ENCODE data around the gene TMEM174.
A peak's percentile ranks its signal among the peaks of the same experiment; 100 is the strongest.
"Not testable (repeated sequence)": the region's sequence is repeated elsewhere in the genome, so short reads cannot be mapped to it uniquely, and the experiment has no call there.

The TMEM174 gene

DNA sequence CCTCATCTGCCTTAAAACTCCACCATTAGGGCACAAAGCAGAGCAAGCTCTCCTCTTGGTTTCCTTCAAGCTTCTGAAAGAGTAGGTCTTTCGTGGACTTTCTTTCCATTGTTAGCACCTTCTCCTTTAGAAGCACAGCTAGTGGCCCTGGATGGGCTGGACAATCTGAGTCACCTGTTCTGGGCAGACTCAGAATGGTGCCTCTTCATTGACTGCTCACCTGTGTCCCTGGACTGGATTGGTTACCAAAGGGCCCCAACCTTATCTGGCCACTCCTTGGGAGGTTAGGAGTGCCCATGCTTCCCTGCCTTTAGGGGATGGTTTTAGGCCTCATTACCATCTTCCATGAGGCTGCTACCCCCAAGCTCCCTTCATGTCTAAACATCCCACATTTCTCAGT lies 23.2 kb downstream of the TMEM174 start:
- no peak for DNase-seq (ENCODE audit: low read depth)

GRCh38 chr5:73197637-73198257 lies 24.8 kb downstream of the TMEM174 start:
- DNase-seq (ENCODE audit: low read depth) = no peak

DNA sequence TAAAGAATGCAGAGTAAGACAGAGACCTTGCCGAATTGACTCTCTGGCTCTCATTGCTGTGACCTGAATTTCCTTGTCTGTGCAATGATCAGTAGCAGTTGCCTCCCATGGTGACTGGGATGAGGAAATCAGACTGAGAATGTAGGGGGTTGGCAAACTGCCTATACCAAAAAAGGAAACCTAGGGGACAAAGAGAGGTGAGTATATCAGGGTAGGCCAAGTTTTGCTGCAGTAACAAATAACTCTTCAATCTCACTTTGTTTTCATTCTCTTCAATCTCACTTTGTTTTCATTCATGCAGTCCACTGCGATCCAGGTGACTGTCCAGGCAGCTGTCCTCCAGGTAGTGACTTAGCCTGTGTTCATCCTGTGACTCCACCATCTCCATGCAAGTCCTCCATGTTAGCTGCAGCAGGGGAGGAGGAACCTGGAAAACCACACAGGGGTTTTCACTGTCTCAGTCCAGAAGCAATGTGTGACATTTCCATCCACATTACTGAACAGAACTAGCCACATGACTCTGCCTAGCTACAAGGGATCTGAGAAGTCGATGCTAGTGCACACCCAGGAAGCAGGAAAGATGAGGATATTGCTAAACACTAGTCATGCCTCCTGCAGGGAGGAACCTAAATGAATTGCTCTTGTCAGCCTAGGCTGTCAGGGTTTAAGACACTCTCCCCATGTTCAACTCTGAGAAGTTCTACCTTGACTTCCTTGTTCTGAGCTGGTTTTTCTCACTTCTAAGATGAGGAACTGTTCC lies 26.0 kb downstream of the TMEM174 start:
- no peak for DNase-seq (ENCODE audit: low read depth)

- no peak for DNase-seq (ENCODE audit: low read depth)
Measured at GRCh38 chr5:73199671-73200070, 26.7 kb downstream of the TMEM174 start.

GRCh38 chr5:73201547-73202513 lies 28.8 kb downstream of the TMEM174 start:
- DNase-seq (ENCODE audit: low read depth) = peak; percentile 53

- DNase-seq (ENCODE audit: low read depth) = no peak
Measured at GRCh38 chr5:73204332-73204731, 31.3 kb downstream of the TMEM174 start.

- no peak for DNase-seq (ENCODE audit: low read depth)
Measured at GRCh38 chr5:73204733-73205132, 31.7 kb downstream of the TMEM174 start.

- DNase-seq (ENCODE audit: low read depth) = no peak
Measured at GRCh38 chr5:73205305-73205704, 32.3 kb downstream of the TMEM174 start.

DNA sequence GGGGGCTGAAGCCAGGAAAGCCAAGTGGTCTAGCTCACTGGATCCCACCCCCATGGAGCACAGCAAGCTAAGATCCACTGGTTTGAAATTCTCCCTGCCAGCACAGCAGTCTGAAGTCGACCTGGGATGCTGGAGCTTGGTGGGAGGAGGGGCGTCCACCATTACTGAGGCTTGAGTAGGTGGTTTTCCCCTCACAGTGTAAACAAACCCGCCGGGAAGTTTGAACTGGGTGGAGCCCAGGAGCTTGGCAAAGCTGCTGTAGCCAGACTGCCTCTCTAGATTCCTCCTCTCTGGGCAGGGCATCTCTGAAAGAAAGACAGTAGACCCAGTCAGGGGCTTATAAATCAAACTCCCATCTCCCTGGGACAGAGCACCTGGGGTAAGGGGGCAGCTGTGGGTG lies 34.2 kb downstream of the TMEM174 start:
- not testable (repeated sequence) for DNase-seq (ENCODE audit: low read depth)

DNA sequence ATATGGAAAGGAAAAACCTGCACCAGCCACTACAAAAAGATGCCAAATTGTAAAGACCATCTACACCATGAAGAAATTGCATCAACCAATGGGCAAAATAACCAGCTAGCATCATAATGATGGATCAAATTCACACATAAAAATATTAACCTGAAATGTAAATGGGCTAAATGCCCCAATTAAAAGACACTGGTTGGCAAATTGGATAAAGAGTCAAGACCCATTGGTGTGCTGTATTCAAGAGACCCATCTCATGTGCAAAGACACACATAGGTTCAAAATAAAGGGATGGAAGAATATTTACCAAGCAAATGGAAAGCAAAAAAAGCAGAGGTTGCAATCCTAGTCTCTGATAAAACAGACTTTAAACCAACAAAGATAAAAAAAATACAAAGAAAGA lies 36.1 kb downstream of the TMEM174 start:
- not testable (repeated sequence) for DNase-seq (ENCODE audit: low read depth)

- DNase-seq (ENCODE audit: low read depth) = not testable (repeated sequence)
Measured at GRCh38 chr5:73212693-73213092, 39.7 kb downstream of the TMEM174 start.

- no peak for DNase-seq (ENCODE audit: low read depth)
Measured at GRCh38 chr5:73213566-73213998, 40.6 kb downstream of the TMEM174 start.

DNA sequence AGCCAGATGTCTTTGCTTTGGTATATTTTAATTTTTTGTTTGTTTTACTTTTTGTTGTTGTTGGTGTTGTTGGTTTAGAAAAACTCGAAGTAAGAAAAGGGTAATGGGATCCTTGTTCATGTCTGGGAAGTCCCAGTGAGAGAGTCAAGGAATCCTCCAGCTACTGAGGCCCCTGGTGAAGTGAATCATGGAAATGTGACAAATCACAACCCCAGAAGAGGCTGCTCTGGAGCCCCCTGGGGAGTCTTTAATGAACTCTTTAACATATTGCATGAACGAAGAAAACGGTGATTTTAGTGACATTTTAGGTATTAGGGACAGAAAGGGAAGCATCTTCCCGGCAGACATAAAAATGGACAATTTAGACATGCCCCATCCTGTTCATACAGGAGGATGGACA lies 41.3 kb downstream of the TMEM174 start:
- no peak for DNase-seq (ENCODE audit: low read depth)

DNA sequence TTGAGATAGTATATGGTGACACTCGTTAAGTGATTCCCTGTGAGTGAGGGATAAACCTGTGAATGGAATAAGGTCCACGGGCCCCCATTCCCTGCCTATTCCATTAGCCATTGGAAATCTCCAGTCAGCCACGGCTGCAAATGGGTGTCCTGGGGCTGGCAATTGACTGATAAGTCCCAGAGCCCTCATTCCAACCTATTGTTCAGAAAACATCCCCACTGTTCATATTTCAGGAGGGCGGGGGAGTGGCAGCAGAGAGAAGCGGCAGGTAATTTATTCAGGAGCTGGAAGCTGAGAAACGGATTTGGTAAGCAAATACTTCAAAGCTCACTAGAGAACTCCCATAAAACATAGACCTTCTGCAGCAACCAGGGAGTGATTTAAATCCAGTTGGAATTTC lies 42.0 kb downstream of the TMEM174 start:
- DNase-seq (ENCODE audit: low read depth) = no peak

DNA sequence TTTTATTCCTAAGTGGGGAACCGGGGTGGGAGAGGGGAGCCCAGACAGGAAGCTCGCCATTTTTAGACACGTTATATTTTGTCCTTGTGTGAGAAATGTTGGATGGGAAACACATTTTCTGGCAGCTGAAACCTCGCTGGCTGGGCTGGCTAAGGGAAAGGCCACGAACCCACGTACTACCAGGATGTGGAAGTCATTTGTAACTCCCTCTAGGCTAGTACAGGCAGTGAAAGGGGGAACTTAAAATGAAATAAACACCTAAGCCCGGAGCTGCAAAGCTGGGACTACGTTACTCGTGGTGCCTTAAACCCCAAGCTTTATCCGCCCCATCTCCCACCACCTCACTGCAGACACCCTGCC lies 42.5 kb downstream of the TMEM174 start:
- DNase-seq (ENCODE audit: low read depth) = no peak

GRCh38 chr5:73215891-73216610 lies 43.1 kb downstream of the TMEM174 start:
- DNase-seq (ENCODE audit: low read depth) = peak; percentile 42

GRCh38 chr5:73218552-73219171 lies 45.7 kb downstream of the TMEM174 start:
- DNase-seq (ENCODE audit: low read depth) = no peak

DNA sequence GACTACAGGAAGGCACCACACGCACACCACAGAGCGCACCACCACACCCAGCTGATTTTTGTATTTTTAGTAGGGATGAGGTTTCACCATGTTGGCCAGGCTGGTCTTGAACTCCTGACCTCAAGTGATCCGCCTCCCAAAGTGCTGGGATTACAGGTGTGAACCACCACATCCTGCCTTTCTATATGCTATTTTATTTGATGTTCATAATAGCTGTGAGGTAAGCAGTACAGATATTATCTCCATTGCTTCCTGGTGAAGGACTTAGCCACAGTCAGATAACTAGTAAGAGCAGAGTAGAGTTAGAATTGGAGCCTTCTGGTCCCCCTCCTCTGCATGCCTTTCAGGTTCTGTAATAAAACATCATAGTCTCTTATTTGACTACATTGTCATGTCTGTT lies 46.3 kb downstream of the TMEM174 start:
- DNase-seq (ENCODE audit: low read depth) = not testable (repeated sequence)

DNA sequence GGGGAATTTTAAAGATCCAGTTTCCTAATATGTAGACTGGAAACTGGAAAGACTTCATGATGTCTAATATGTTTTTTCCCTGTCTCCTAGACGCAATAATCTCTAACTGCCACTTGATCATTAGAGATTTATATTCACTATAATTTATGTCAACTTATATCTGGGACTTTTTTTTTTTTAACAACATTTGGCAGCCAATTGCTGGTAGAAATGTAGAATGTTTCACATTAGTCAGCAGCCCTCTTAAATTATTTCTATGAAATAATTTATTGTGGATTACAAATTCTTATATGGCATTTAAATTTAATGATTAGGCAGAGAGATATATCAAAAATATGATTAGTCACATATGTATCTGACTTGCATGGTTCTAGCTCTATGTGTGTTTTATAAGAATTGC lies 48.2 kb downstream of the TMEM174 start:
- DNase-seq (ENCODE audit: low read depth) = no peak

- no peak for DNase-seq (ENCODE audit: low read depth)
Measured at GRCh38 chr5:73221726-73222125, 48.7 kb downstream of the TMEM174 start.

DNA sequence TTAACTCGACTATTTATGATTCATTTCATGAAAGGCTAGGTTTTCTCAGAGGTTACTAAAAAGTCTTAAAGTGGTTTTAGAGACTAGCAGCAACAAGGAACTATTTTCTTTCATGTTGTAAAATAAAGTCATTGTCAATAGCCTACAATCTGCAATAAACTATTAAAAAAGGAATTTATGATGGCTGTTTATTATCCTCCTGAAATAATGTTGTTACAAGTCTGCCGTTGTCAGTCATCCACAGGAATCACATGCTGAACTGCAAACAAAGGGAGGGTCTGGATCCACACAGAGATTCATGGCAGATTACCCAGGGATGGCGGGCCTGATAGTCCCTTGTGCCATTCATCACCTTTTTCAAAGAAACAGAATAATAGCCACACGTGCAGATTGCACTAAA lies 49.2 kb downstream of the TMEM174 start:
- DNase-seq (ENCODE audit: low read depth) = no peak

All from T follicular helper cell (primary cell).